Measurements from ENCODE around the gene JUND. TPM values are rescaled to one million over a fixed set of nuclear protein-coding genes. Genes with fewer than 3 reads are reported as not detected.

Gene JUND
- total RNA-seq, 1 experiment from 2014 or later, result 151 TPM

DNA sequence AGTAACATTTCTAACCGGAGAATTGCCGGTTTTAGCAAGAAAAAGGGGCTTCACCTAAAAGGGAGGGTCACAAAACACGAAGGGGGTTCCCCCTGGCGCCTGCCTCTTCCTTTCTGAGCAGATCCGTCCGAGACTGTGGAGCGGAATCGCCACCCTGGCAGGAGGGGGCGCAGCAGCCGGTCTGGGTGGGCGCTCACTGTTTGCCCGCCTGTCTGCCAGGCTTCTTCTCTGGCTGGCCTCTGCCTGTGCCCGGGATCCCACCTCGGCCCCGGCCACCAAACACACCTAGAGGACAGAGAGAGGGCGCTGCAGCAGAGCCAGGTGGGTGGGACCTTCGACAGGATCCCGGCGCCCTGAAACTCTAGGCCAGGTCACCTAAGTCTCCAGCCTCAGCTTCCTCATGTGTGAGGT lies 25.9 kb upstream of the JUND start:
- peaks cover 3% of the 10 kb centered on the region for H3K36me3 ChIP-seq (ENCODE audit: low read depth, low read length)
- no TSS peak for BruUV-seq (replicated peaks)
- no peak overlapping the region for H3K4me3 ChIP-seq (ENCODE audit: low read length)
- no peaks in the 10 kb centered on the region for H4K20me1 ChIP-seq (ENCODE audit: low read length)
- no peaks in the 10 kb centered on the region for H3K9me2 ChIP-seq (replicated peaks; ENCODE audit: low read length)
- POLR2A ChIA-PET (ENCODE audit: unreplicated experiment), result no interaction called here
- intact Hi-C loops (cut with micrococcal nuclease), result no loop called here
- ATAC-seq, result no peak
- no peak overlapping the region for H2AFZ ChIP-seq (ENCODE audit: low read length)
- no peaks in the 10 kb centered on the region for H3F3A ChIP-seq (ENCODE audit: low read length, unreplicated experiment)
- no peak overlapping the region for H3K4me2 ChIP-seq (ENCODE audit: low read length)
- no peak overlapping the region for H3K9ac ChIP-seq (ENCODE audit: low read length)
- no peaks in the 10 kb centered on the region for H3K27me3 ChIP-seq (ENCODE audit: low read length)
- TF ChIP-seq, protein P1, sequence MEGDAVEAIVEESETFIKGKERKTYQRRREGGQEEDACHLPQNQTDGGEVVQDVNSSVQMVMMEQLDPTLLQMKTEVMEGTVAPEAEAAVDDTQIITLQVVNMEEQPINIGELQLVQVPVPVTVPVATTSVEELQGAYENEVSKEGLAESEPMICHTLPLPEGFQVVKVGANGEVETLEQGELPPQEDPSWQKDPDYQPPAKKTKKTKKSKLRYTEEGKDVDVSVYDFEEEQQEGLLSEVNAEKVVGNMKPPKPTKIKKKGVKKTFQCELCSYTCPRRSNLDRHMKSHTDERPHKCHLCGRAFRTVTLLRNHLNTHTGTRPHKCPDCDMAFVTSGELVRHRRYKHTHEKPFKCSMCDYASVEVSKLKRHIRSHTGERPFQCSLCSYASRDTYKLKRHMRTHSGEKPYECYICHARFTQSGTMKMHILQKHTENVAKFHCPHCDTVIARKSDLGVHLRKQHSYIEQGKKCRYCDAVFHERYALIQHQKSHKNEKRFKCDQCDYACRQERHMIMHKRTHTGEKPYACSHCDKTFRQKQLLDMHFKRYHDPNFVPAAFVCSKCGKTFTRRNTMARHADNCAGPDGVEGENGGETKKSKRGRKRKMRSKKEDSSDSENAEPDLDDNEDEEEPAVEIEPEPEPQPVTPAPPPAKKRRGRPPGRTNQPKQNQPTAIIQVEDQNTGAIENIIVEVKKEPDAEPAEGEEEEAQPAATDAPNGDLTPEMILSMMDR (conservative IDR thresholded peaks at IDR 0.05; ENCODE audit: low read depth, low read length), result no peak
- TF ChIP-seq EZH2phosphoT487 (IDR thresholded peaks at IDR 0.05; ENCODE audit: borderline replicate concordance, low read length) (no peak), EZH2 (IDR thresholded peaks at IDR 0.05; ENCODE audit: low read length, unreplicated experiment) (no peak)
- 0 out of 2 replicates have a peak, but pooled peaks cover 11% of the 10 kb centered on the region for H3K4me1 ChIP-seq (ENCODE audit: insufficient read depth, low read length)
- H3K27ac ChIP-seq (ENCODE audit: low read length), result no peak overlapping the region
- DNase-seq, result no peak
- no peaks in the 10 kb centered on the region for H3K9me3 ChIP-seq (ENCODE audit: low read length)
- no peaks in the 10 kb centered on the region for H3K79me2 ChIP-seq (ENCODE audit: low read length)
- CTCF ChIA-PET, result no interaction called here

DNA sequence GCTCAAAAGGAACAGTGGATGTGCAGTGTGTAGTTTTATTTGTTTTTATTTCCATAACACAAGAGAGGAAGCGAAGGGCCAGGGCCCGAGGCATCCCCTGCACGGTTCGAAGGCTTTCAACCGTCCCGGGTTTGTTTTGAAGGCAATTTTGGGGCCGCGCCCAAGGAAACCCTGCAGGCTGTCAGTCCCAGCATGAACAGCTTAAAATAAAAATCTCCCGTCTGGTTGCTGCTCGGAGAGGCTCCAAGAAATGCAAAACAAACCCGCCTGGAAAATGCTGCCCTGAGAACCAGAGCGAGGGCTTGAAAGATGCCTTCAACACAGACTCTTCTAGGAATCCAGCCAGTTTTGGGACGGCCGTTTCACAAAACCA lies 25.5 kb upstream of the JUND start:
- CTCF ChIA-PET, result no interaction called here
- no peak overlapping the region for H3K4me3 ChIP-seq (ENCODE audit: low read length)
- BruUV-seq (replicated peaks), result TSS peak; percentile 74
- H3K79me2 ChIP-seq (ENCODE audit: low read length), result no peaks in the 10 kb centered on the region
- no peaks in the 10 kb centered on the region for H3F3A ChIP-seq (ENCODE audit: low read length, unreplicated experiment)
- no peaks in the 10 kb centered on the region; the same call in 1 of the 2 replicates for H3K36me3 ChIP-seq (ENCODE audit: low read depth, low read length)
- no peaks in the 10 kb centered on the region for H3K9me3 ChIP-seq (ENCODE audit: low read length)
- no peak overlapping the region for H3K4me2 ChIP-seq (ENCODE audit: low read length)
- H3K27me3 ChIP-seq (ENCODE audit: low read length), result no peaks in the 10 kb centered on the region
- H3K27ac ChIP-seq (ENCODE audit: low read length), result no peak overlapping the region
- no peaks in the 10 kb centered on the region for H3K9me2 ChIP-seq (replicated peaks; ENCODE audit: low read length)
- DNase-seq (no peak), ATAC-seq (no peak)
- H4K20me1 ChIP-seq (ENCODE audit: low read length), result no peaks in the 10 kb centered on the region
- POLR2A ChIA-PET (ENCODE audit: unreplicated experiment), result no interaction called here
- H2AFZ ChIP-seq (ENCODE audit: low read length), result no peak overlapping the region
- H3K9ac ChIP-seq (ENCODE audit: low read length), result no peak overlapping the region
- TF ChIP-seq, protein P1 (conservative IDR thresholded peaks at IDR 0.05; ENCODE audit: low read depth, low read length), result no peak
- no peak for TF ChIP-seq EZH2 (IDR thresholded peaks at IDR 0.05; ENCODE audit: low read length, unreplicated experiment)
- 0 out of 2 replicates have a peak, but pooled peaks cover 11% of the 10 kb centered on the region for H3K4me1 ChIP-seq (ENCODE audit: insufficient read depth, low read length)
- intact Hi-C loops (cut with micrococcal nuclease), result no loop called here

DNA sequence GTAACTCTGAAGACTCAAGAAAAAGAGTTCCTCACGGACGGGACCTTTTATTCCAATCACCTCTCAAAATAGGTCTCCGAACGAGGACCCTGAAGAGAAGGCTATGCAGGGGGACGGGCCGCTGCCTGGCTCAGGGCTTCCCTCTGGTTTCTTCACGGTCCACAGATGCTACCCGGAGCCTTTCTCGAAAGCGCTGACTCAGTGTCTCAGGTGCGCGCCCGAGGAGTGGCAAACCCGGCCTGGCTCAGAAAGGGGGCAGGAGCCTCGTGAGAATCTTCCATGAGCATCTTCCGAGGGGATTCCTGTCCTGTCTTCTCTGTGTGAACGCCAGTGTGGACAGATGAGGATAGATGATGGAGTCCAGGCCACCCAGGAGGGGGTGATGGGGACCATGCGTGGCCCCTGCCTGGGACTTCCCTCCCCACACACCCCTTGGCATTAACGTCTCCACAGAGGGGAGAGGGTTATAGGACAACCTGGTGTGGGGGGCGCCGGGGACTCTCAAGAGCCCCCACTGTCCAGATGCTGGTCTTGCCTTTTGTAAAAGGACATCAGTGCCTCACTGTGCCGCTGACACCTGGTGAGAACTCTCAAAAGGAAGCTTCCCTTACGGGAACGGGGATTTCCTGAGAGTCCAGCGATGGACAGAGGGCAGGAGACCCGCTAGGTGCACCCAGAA lies 24.9 kb upstream of the JUND start:
- no peaks in the 10 kb centered on the region for H3F3A ChIP-seq (ENCODE audit: low read length, unreplicated experiment)
- H2AFZ ChIP-seq (ENCODE audit: low read length), result no peak overlapping the region
- no peaks in the 10 kb centered on the region; the same call in 1 of the 2 replicates for H3K36me3 ChIP-seq (ENCODE audit: low read depth, low read length)
- H4K20me1 ChIP-seq (ENCODE audit: low read length), result no peaks in the 10 kb centered on the region
- CTCF ChIA-PET, result no interaction called here
- no peaks in the 10 kb centered on the region for H3K9me2 ChIP-seq (replicated peaks; ENCODE audit: low read length)
- no peak for ATAC-seq
- H3K4me3 ChIP-seq (ENCODE audit: low read length), result no peak overlapping the region
- intact Hi-C loops (cut with micrococcal nuclease), result no loop called here
- H3K79me2 ChIP-seq (ENCODE audit: low read length), result no peaks in the 10 kb centered on the region
- H3K4me2 ChIP-seq (ENCODE audit: low read length), result no peak overlapping the region
- TF ChIP-seq, protein P1 (conservative IDR thresholded peaks at IDR 0.05; ENCODE audit: low read depth, low read length), result no peak
- TF ChIP-seq EZH2phosphoT487 (IDR thresholded peaks at IDR 0.05; ENCODE audit: borderline replicate concordance, low read length), result no peak
- no peak for TF ChIP-seq EZH2 (IDR thresholded peaks at IDR 0.05; ENCODE audit: low read length, unreplicated experiment)
- POLR2A ChIA-PET (ENCODE audit: unreplicated experiment), result no interaction called here
- peaks cover 12% of the 10 kb centered on the region; the same call in 1 of the 2 replicates for H3K4me1 ChIP-seq (ENCODE audit: insufficient read depth, low read length)
- no peak for DNase-seq
- no TSS peak for BruUV-seq (replicated peaks)
- H3K27me3 ChIP-seq (ENCODE audit: low read length), result no peaks in the 10 kb centered on the region
- no peak overlapping the region for H3K9ac ChIP-seq (ENCODE audit: low read length)
- no peaks in the 10 kb centered on the region for H3K9me3 ChIP-seq (ENCODE audit: low read length)
- no peak overlapping the region for H3K27ac ChIP-seq (ENCODE audit: low read length)

All from PC-3 (cell line).